AG04450 (cell line): ENCODE data around the gene FAM3D. TPM values are rescaled to one million over a fixed set of nuclear protein-coding genes. Genes with fewer than 3 reads are reported as not detected.

Experiments used
- CTCF ChIA-PET: fragments of 300-600, 350-600 bp; formaldehyde crosslinking; extraction: SDS; loops from one replicate; lab custom pipeline; 2022; ENCODE audit warnings: antibody characterized with exemption, inconsistent platforms; lab: Charles Lee
- POLR2A ChIA-PET: fragments of 350-600 bp; formaldehyde crosslinking; extraction: SDS; loops from one replicate; lab custom pipeline; 2021; ENCODE audit warnings: antibody characterized with exemption, inconsistent platforms; lab: Yijun Ruan, JAX
- DNase-seq: peaks from one replicate; pipeline ENCODE4 v3.0.0-alpha.2; 2011; ENCODE audit warnings: low read depth, low spot score
- H3K27ac ChIP-seq: one replicate; pipeline ENCODE4 v1.5.1; 2012; ENCODE audit warnings: low read depth, low read length, control low read depth
- H3K27me3 ChIP-seq: one replicate; pipeline ENCODE4 v1.6.0; 2012; ENCODE audit warnings: low read length; ENCODE audit not compliant: control insufficient read depth, insufficient read depth
- H3K4me3 ChIP-seq: 2 replicates; pipeline ENCODE4 v1.5.1; 2011; ENCODE audit warnings: mild to moderate bottlenecking, low read depth, low read length, control low read depth
- H3K9me3 ChIP-seq: 2 replicates; pipeline ENCODE4 v1.5.1; 2012; ENCODE audit warnings: low read length; ENCODE audit not compliant: control insufficient read depth, insufficient read depth
- polyA plus RNA-seq: library from polyadenylated mRNA; depleted of rRNA; stranded (reverse); fragments of >200 nt; gene quantifications from 2 replicates; pipeline ENCODE4 v1.2.3, GENCODE V29; 2011
- TF ChIP-seq, protein P1 (sequence below): IDR thresholded peaks from 2 replicates; pipeline ENCODE4 v1.5.1; 2011; ENCODE audit warnings: low read depth, low read length, control low read depth, inconsistent platforms

The FAM3D gene
- polyA plus RNA-seq, 1 experiment = not detected

DNA sequence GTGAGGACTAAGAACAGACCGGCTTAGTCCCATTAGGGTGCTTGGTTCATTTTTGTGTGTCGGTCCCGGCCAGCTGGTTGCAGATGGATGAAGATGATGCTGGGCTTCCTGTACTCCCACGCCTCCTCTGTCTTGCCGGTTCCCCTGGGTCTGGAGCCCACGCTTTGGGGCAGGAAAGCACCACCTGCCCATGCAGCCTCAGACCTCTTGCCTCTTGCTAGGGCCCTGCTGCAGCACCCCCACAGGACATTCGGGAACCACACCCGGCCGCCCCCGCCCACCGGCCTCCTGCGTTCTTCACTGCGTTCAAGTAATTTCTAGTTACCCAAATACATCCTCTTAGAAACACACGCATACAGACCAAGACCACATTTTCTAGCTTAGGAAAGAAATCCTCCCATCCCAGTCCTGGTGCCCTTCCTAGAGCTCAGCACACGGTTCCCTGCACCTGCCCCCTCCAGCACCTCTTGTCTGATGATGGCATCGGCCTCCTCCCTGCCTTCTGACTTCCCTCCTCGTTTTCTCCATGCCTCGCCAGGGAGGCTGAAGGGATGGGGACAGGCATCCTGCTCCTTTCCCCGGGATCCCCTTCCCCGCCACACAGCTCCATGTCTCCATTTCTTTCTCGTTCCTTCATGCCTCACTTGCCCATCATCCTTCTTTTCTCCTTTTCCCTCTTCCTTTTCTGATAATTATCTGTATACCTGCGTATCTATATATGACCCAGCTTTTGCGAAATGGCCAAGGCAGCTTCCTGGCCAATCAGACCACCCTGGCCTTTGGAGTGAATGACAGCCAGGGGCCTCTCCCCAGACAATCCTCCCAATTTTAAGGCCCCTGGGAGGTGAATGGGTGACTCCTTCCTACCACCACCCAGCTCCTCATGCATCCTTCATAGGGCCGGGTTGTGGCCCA lies 30.9 kb downstream of the FAM3D start:
- CTCF ChIA-PET = interaction anchor here (0.9 to 1.5 kb wide), 4 partner anchors 23 to 75 kb away, joined by 3 to 6 read pairs (median 4); no protein-coding TSS in a partner anchor
- Histone ChIP-seq H3K9me3 (no peaks in the 10 kb centered on the region; the same call in 1 of the 2 replicates), H3K27me3 (no peaks in the 10 kb centered on the region), H3K4me3 (no peak overlapping the region), H3K27ac (no peak overlapping the region)
- POLR2A ChIA-PET = no interaction called here
- DNase-seq = no peak
- TF ChIP-seq, protein P1, sequence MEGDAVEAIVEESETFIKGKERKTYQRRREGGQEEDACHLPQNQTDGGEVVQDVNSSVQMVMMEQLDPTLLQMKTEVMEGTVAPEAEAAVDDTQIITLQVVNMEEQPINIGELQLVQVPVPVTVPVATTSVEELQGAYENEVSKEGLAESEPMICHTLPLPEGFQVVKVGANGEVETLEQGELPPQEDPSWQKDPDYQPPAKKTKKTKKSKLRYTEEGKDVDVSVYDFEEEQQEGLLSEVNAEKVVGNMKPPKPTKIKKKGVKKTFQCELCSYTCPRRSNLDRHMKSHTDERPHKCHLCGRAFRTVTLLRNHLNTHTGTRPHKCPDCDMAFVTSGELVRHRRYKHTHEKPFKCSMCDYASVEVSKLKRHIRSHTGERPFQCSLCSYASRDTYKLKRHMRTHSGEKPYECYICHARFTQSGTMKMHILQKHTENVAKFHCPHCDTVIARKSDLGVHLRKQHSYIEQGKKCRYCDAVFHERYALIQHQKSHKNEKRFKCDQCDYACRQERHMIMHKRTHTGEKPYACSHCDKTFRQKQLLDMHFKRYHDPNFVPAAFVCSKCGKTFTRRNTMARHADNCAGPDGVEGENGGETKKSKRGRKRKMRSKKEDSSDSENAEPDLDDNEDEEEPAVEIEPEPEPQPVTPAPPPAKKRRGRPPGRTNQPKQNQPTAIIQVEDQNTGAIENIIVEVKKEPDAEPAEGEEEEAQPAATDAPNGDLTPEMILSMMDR = no peak

DNA sequence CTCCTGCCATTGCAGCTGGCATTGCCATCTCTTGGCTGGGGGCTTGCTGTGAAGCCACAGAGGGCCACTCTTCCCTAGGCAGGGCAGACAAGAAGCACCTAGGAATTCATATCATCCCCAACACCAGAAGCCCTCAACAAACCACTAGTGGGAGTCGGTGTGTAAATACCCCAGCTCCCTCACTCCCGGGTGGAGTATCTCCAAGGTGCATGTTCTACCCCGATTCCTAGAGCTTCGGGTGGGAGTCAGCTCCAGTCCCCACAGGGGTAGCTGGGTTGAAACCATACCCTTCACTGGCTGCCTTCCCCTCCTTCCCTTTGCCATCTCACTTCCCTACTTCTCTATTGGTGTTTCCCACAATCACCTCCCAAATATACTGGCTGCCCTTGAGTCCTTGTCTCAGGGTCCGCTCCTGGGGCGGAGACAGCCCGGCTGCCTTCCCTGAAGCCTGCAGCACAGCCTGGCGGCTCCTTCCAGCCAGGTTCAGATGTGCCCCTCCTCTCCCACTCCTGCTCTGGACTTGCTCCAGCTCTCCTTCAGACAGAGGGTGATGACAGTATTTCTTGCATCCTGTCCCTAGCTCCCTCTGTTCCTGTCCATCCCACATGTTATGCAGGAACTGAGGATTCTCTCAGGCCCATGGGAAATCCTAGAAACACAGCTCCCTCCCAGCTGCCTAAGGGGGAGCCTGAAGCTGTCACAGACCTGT lies 33.3 kb downstream of the FAM3D start:
- ChIA-PET POLR2A (no interaction called here), CTCF (interaction anchor here (0.7 to 10.3 kb wide), 5 partner anchors 17 to 74 kb away, joined by 6 to 322 read pairs (median 40); no protein-coding TSS in a partner anchor)
- TF ChIP-seq, protein P1 = no peak
- Histone ChIP-seq H3K27ac (no peak overlapping the region), H3K27me3 (no peaks in the 10 kb centered on the region), H3K9me3 (no peaks in the 10 kb centered on the region; the same call in 1 of the 2 replicates), H3K4me3 (no peak overlapping the region)
- no peak for DNase-seq

DNA sequence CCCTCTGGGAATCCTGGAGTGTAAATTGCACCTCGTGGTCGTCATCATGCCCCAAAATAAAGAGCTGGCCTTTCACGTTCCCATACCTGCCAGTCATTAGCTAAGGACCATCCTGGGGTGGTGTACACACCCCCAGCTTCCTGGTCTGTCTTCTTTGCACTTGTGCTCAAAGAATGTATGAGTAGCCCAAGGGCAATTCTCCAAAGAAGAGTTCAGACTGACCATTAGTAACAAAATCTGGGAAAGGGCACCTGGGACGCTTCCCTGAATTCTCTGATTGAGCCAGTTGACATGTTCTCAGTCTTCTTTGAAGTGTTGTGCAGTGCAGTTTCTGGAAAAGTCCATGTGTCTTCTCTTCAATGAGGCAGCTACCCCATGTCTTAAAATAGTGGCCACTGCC lies 34.8 kb downstream of the FAM3D start:
- no peak overlapping the region for H3K27ac ChIP-seq
- POLR2A ChIA-PET = no interaction called here
- CTCF ChIA-PET = interaction anchor here (0.7 to 10.3 kb wide), 9 partner anchors 7 to 576 kb away, joined by 3 to 322 read pairs (median 21); partner anchors contain the start of genes FAM107A, HTD2 and RPP14
- H3K4me3 ChIP-seq = no peak overlapping the region
- H3K27me3 ChIP-seq = no peaks in the 10 kb centered on the region
- no peak for DNase-seq
- TF ChIP-seq, protein P1 = no peak
- no peaks in the 10 kb centered on the region; the same call in 1 of the 2 replicates for H3K9me3 ChIP-seq

DNA sequence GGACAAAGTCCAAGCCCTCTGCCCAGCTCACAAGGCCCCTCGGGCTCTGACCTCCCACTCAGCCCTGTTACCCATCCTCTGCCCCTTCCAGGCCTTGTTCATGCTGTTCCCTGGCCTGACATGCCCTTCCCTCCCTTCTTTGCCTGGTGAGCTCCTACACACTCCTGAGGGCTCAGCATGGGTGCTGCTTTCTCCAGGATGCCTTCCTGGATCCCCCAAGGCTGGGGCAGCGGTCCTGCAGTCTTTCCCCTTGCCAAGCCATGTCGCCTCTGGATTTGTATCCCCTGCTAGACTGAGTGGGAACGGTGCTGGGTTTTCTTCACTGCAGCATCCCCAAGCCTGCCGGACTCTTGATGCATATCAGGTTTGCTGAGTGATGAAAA lies 35.9 kb downstream of the FAM3D start:
- TF ChIP-seq, protein P1 = no peak
- DNase-seq = no peak
- no peaks in the 10 kb centered on the region; the same call in 1 of the 2 replicates for H3K9me3 ChIP-seq
- H3K27ac ChIP-seq = no peak overlapping the region
- CTCF ChIA-PET = interaction anchor here (0.7 to 10.3 kb wide), 31 partner anchors 8 to 659 kb away, joined by 3 to 322 read pairs (median 4); partner anchors contain the start of genes FAM107A, HTD2, KCTD6 and RPP14
- POLR2A ChIA-PET = interaction anchor here (0.7 kb wide), 1 partner anchor 70 kb away, joined by 3 read pairs; no protein-coding TSS in a partner anchor
- H3K27me3 ChIP-seq = no peaks in the 10 kb centered on the region
- no peak overlapping the region for H3K4me3 ChIP-seq
